Bone marrow (tissue), 2 donors: ENCODE data around the gene B3GALNT2.

Experiments used
- DNase-seq, 2 donors: peaks; one replicate each; lab custom pipeline; 2025; lab: John Stamatoyannopoulos, UW

B3GALNT2 gene

GRCh38 chr1:235409042-235409820 is 95.0 kb downstream of the B3GALNT2 start:
- DNase-seq: no peak

- no peak for DNase-seq
Observed at GRCh38 chr1:235408503-235408960, 95.7 kb downstream of the B3GALNT2 start.

DNA sequence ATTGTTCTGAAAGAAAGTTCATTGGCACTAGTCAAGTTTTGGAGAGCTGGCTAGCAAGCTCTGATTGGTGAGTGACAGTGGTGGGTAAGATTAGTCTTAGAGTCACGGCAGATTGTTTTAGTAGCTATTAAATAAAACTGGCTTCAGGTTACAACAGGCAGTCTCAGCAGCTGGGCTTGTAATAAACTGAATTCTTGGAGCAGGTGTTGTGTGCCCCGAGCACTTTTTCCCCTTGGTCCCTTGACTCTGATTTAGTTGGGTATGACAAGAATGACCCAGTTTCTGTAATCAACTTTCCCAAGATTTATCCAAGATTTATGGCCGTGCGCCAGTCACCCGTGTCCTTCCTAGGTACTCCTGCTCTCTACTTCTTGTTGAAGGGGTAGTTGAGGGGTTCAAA is 96.8 kb downstream of the B3GALNT2 start:
- DNase-seq: no peak

GRCh38 chr1:235404190-235404589 is 100.1 kb downstream of the B3GALNT2 start:
- DNase-seq: no peak

DNA sequence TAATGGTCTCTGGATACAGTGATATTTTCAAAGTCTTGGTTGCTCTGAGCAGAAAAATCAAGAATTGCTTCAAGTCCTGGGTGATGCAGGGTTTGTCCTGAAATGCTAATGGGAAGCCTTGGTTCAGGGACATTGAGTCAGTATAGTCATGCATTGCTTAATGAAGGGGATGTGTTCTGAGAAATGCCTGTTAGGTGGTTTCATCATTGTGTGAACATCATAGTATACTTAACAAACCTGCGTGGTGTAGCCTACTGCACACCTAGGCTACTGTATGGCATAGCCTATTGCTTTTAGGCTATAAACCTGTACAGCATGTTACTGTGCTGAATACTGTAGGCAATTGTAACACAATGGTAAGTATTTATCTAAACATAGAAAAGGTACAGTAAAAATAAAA is 100.7 kb downstream of the B3GALNT2 start:
- no peak for DNase-seq

GRCh38 chr1:235402457-235403200 is 101.6 kb downstream of the B3GALNT2 start:
- DNase-seq: no peak

DNA sequence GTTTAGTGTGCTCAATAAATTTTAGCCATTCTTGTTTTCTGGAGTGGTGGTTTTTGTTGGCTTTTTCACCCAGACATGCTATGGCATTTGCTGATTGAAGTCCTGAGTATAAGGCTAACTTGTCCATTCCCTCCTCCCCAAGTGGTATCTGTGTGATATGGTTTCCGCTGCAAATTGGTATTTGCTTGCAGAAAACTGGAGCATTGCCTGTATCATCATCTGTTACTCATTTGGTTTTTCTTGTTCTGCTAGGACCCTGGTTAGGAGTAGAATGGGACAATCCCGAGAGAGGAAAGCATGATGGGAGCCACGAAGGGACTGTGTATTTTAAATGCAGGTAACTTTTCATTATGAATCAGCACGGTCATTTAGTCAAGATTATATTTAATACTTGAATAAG is 103.0 kb downstream of the B3GALNT2 start:
- no peak for DNase-seq
